NCI-H1417 treated with DMSO at 0.1 percent for 48 hours (cell line): ENCODE data around the gene BEAN1.

ENCODE experiments used
- DNase-seq: peaks from one replicate; lab custom pipeline; 2025; lab: John Stamatoyannopoulos, UW

Gene BEAN1

GRCh38 chr16:66419527-66419926 lies 7.6 kb upstream of the BEAN1 start:
- DNase-seq: no peak

GRCh38 chr16:66420396-66420795 lies 6.7 kb upstream of the BEAN1 start:
- DNase-seq: no peak

- no peak for DNase-seq
Observed at GRCh38 chr16:66421891-66422290, 5.2 kb upstream of the BEAN1 start.

GRCh38 chr16:66422366-66422765 lies 4.7 kb upstream of the BEAN1 start:
- no peak for DNase-seq

- no peak for DNase-seq
Observed at GRCh38 chr16:66423177-66423576, 3.9 kb upstream of the BEAN1 start.

GRCh38 chr16:66425651-66426050 lies 1.4 kb upstream of the BEAN1 start:
- DNase-seq: no peak

GRCh38 chr16:66426112-66427035 lies 721 bp upstream of the BEAN1 start:
- DNase-seq: no peak

GRCh38 chr16:66427871-66428681 lies 981 bp downstream of the BEAN1 start:
- DNase-seq: no peak

GRCh38 chr16:66428682-66429251 lies 1.7 kb downstream of the BEAN1 start:
- DNase-seq: no peak

- no peak for DNase-seq
Observed at GRCh38 chr16:66429290-66429962, 2.3 kb downstream of the BEAN1 start.

GRCh38 chr16:66430214-66430613 lies 3.1 kb downstream of the BEAN1 start:
- DNase-seq: no peak

GRCh38 chr16:66431760-66432159 lies 4.7 kb downstream of the BEAN1 start:
- no peak for DNase-seq

- no peak for DNase-seq
Observed at GRCh38 chr16:66432429-66432828, 5.3 kb downstream of the BEAN1 start.

GRCh38 chr16:66434619-66435430 lies 7.7 kb downstream of the BEAN1 start:
- DNase-seq: no peak

GRCh38 chr16:66435896-66436295 lies 8.8 kb downstream of the BEAN1 start:
- DNase-seq: no peak

- DNase-seq: no peak
Observed at GRCh38 chr16:66437391-66437945, 10.4 kb downstream of the BEAN1 start.

GRCh38 chr16:66438536-66438935 lies 11.4 kb downstream of the BEAN1 start:
- no peak for DNase-seq

- no peak for DNase-seq
Observed at GRCh38 chr16:66439051-66439730, 12.1 kb downstream of the BEAN1 start.

- DNase-seq: no peak
Observed at GRCh38 chr16:66440271-66440802, 13.2 kb downstream of the BEAN1 start.

GRCh38 chr16:66440970-66441369 lies 13.9 kb downstream of the BEAN1 start:
- DNase-seq: no peak
